MG63 (cell line): ENCODE measurements around the gene ISX. TPM values are rescaled to one million over a fixed set of nuclear protein-coding genes. Genes with fewer than 3 reads are reported as not detected.
A peak's percentile ranks its signal among the peaks of the same experiment; 100 is the strongest.
"Not testable (repeated sequence)": the region's sequence is repeated elsewhere in the genome, so short reads cannot be mapped to it uniquely, and the experiment has no call there.

Experiments used
- DNase-seq: peaks from one replicate; pipeline ENCODE4 v3.0.0-alpha.2; 2020
- H3K27me3 ChIP-seq: fragments of 250-450 bp; sonication (Bioruptor Pico); 2 replicates; pipeline ENCODE4 v1.5.1; 2020; ENCODE audit warnings: mild to moderate bottlenecking, moderate library complexity
- H3K36me3 ChIP-seq: fragments of 250-450 bp; sonication (Bioruptor Pico); 2 replicates; pipeline ENCODE4 v1.5.1; 2020; ENCODE audit warnings: mild to moderate bottlenecking, moderate library complexity
- H3K4me3 ChIP-seq: fragments of 250-450 bp; sonication (Bioruptor Pico); 2 replicates; pipeline ENCODE4 v1.5.1; 2020; ENCODE audit warnings: mild to moderate bottlenecking, moderate library complexity
- H3K9me3 ChIP-seq: fragments of 250-450 bp; sonication (Bioruptor Pico); 2 replicates; pipeline ENCODE4 v1.5.1; 2020; ENCODE audit warnings: mild to moderate bottlenecking, moderate library complexity
- total RNA-seq: library from RNA; depleted of rRNA; stranded (reverse); fragments of >200 nt; shearing (Covaris generic); gene quantifications from 2 replicates; pipeline ENCODE4 v1.2.3, GENCODE V29; 2014; ENCODE audit warnings: low replicate concordance; rRNA removed

Gene ISX
- total RNA-seq, result not detected in 2 replicates

DNA sequence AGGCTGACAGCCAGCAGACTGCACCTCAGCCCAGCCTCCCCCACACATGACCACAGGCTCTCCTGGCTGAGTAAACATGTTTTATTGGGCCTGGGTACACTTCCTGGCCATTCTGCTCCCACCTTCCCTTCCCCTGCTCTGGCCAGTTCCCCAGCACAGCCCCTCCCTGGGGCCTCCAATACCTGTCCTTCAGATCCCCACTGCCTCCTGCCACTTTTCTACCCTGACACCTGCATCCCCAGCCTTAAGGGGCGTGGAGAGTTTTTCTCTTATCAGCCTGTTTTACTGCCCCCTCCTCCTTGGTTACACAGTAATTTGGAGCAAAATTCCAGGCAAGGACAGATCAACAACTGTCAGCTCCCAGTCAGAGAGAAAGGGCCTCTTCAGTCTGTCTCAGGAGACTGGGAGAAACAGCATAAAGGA is at the start of gene ISX:
ISX (plus strand) TSS at position 363 of the 423 bp plus-strand sequence. CDS start 930 bp downstream, outside the sequence.
- H3K27me3 ChIP-seq, result no peaks in the 10 kb centered on the region
- no peaks in the 10 kb centered on the region for H3K9me3 ChIP-seq
- no peak for DNase-seq
- no peaks in the 10 kb centered on the region for H3K36me3 ChIP-seq
- H3K4me3 ChIP-seq, result no peak within 1 kb of the TSS

DNA sequence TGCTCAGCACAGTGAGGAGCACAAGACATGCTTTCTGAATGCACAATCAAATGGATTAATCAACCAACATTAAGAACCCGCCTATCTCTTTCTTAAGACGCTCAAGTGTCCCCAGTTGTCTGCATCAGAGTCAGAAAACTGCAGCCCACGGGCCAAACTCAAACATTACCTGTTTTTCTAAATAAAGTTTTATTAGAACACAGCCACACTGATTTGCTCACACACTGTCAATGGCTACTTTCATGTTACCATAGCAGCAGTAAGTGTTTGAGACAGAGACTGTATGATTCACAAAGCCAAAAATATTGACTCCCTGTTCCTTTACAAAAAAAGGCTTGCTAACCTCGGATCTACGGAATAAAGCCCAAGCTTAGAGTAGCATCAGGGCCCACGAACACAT is 49.0 kb upstream of the ISX start:
- DNase-seq, result no peak
- Histone ChIP-seq H3K27me3 (no peaks in the 10 kb centered on the region), H3K4me3 (no peak overlapping the region)

DNA sequence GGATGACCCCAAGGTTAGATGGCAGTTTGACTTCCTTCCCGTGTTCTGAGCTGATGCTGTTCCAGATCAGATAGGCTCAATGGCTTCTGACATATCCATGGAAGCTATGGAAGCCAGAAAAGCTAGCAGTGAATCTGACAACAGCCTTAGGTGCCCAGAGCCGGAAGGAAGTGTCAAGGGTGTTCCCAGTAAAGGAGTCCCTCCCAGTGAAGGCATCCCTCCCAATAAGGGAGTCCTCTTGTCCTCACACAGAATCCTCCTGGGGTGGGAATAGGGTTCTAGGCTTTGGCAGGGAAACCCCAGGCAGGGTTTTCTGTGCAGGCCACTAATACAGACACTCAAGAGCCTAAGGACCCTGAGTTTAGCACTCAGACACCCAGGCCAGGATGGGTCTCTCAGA is 47.0 kb upstream of the ISX start:
- Histone ChIP-seq H3K27me3 (no peaks in the 10 kb centered on the region), H3K9me3 (no peaks in the 10 kb centered on the region), H3K4me3 (no peak overlapping the region), H3K36me3 (no peaks in the 10 kb centered on the region)
- DNase-seq, result no peak

More for the DNA sequence above, 49.0 kb upstream of the ISX start:
- Histone ChIP-seq H3K9me3 (no peaks in the 10 kb centered on the region), H3K36me3 (no peaks in the 10 kb centered on the region)

DNA sequence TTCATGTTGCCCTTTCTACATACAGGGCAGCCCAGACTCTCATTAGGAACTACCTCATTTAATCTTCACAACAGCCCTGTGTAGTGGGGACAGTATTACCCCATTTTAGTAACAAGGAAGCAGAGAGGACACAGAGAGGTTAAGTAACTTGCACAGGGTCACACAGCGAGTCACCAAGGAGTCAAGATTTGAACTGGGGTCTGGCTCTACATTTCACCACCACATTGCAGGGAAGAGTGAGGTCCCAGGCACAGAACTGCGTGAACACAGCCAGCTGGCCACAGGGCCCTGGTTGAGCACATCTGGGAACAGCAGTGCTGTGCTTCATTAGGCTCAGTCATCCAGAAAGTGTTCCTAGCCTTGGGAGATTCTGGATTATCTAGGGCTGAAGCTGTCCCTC is 45.4 kb upstream of the ISX start:
- Histone ChIP-seq H3K36me3 (no peaks in the 10 kb centered on the region), H3K9me3 (no peaks in the 10 kb centered on the region), H3K4me3 (no peak overlapping the region), H3K27me3 (no peaks in the 10 kb centered on the region)
- no peak for DNase-seq

DNA sequence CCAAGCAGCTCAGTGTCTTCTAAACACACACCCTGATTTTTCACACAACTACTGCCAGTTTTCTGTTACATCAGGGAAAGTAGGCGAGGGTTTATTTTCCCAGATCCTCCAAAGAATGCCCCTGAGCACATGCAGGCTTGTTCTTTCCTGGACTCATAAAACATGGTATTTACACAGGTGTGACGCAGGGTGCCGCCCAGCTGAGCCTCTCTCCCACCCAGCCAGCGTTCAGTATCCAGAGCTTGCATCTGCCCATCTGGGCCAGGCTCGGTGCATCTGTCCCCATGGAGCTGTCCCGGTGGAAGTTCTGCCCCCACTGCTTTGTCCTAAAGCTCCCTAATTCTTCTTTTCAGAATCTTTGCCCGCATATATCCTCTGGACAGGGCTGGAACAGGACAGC is 44.8 kb upstream of the ISX start:
- Histone ChIP-seq H3K36me3 (no peaks in the 10 kb centered on the region), H3K4me3 (no peak overlapping the region), H3K27me3 (no peaks in the 10 kb centered on the region), H3K9me3 (no peaks in the 10 kb centered on the region)
- no peak for DNase-seq

DNA sequence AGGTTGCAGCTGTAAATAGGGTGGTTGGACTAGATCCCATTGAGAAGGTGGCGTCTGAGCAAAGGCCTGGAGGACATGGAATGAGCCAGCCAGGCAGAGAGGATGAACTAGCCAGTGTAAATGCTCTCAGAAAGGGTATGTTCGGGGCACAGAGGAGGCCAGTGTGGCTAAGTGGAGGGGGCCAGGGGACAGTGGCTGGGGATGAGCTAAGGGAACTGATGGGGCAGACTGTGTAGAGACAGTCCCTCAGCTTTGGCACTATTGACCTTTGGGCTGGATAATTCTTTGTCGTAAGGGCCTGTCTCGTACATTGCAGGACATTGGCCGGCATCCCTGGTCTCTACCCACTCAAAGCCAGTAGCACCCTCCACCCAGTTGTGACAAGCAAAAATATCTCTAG is 43.7 kb upstream of the ISX start:
- Histone ChIP-seq H3K27me3 (no peaks in the 10 kb centered on the region), H3K36me3 (no peaks in the 10 kb centered on the region), H3K4me3 (no peak overlapping the region), H3K9me3 (no peaks in the 10 kb centered on the region)
- DNase-seq, result no peak

DNA sequence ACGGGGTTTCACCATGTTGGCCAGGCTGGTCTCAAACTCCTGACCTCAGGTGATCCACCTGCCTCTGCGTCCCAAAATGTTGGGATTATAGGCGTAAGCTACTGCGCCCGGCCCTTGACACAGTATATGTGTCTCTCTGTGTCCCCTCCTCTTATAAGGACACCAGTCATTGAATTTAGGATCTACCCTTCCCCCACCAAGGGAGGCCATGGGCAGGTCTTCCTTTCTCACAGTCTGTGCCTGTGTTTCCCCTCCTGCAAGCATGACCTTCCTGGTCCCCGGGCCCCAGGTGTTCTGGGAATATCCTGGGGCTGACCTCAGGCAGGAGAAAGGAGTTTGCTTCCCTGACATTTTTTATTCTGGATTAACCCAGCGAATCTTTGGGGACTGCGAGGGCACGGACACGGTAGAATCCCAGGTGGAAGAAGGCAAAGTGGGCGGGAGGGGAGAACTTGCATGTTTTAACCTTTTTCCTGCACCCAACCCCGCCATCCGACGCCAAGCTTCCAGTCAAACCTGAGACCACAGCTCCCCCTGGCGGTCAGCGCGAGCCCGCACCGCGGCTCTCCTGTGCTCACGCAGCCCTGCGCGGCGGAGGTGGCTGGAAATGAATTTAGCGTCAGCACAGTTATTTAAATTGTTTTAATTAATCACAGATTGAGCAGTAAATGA is 42.1 kb upstream of the ISX start:
- H3K27me3 ChIP-seq, result no peaks in the 10 kb centered on the region
- peak; percentile 52 for DNase-seq
- no peaks in the 10 kb centered on the region for H3K36me3 ChIP-seq
- H3K9me3 ChIP-seq, result no peaks in the 10 kb centered on the region
- H3K4me3 ChIP-seq, result no peak overlapping the region

DNA sequence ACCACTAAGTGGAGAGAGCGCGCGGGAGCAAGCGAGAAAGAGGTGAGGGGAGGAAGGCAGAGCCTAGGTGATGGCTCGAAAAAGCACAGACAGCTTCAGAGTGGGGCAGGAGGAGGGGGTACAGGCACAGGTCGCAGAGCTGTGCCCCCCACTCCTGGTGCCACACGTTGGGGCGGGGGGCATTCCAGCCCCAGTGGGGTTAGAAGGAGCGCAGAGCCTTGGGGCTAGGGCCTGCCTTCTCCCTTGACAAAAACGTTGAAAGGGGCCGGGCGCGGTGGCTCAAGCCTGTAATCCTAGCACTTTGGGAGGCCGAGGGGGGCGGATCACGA is 41.6 kb upstream of the ISX start:
- Histone ChIP-seq H3K9me3 (no peaks in the 10 kb centered on the region), H3K36me3 (no peaks in the 10 kb centered on the region), H3K4me3 (no peak overlapping the region), H3K27me3 (no peaks in the 10 kb centered on the region)
- DNase-seq, result no peak

DNA sequence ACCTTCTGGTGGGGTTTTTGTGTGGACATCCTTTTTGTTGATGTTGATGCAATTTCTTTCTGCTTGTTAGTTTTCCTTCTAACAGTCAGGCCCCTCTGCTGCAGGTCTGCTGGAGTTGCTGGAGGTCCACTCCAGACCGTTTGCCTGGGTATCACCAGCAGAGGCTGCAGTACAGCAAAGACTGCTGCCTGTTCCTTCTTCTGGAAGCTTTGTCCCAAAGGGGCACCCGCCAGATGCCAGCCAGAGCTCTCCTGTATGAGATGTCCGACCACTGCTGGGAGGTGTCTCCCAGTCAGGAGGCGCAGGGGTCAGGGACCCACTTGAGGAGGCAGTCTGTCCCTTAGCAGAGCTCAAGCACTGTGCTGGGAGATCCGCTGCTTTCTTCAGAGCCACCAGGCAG is 35.8 kb upstream of the ISX start:
- H3K9me3 ChIP-seq, H3K27me3 ChIP-seq, H3K36me3 ChIP-seq, H3K4me3 ChIP-seq, DNase-seq: not testable (repeated sequence)

DNA sequence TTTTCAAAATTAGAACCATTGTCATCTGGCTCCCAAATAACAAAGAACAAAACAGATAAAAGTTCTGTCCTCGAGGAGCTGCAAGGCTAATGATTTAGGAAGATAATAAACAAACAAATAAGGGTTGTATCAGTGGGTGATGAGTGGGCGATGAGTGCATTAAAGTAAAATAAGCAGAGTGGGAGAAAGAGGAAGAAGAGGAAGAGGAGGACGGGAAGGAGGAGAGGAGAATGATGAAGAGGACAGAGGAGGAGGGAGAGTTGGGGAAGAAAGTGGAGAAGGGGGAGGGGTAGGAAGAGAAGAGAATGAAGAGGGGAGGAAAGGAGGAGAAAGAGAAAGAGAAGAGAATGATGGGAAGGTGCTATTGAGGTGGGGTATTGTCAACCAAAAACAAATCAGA is 33.4 kb upstream of the ISX start:
- Histone ChIP-seq H3K36me3 (no peaks in the 10 kb centered on the region), H3K9me3 (no peaks in the 10 kb centered on the region; the same call in 1 of the 2 replicates), H3K27me3 (no peaks in the 10 kb centered on the region), H3K4me3 (no peak overlapping the region)
- no peak for DNase-seq

DNA sequence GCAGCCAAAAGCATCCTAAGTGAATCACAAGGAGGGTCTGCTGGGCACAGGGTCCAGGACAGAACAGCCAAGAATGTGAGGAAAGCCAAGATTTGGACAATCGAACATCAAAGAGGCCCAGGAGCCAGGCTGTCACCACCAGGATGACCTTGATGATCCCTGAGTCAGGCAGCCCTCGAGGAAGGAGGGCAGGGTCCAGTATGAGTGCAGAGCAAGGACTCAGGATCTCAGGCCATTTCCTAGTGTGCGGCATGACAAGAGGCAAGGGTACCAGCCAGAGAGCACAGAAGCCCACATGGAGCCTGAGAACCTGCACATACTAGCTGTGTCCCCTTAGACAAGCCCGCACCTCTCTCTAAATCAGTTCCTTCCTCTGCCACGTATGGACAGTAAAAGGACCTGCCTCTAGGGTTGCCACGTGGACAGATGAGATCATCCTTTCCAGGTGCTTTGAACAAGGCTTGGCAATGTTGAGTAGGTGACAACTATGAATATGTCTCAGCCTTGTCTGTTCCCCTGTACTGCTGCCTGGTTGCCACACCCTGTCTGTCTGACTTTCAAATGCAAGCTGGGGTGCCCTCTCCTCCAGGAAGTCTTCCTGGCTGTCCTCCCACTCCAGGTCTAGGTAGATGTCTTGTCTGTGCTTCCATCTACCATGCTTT is 32.2 kb upstream of the ISX start:
- DNase-seq, result no peak
- Histone ChIP-seq H3K27me3 (no peaks in the 10 kb centered on the region), H3K36me3 (no peaks in the 10 kb centered on the region), H3K9me3 (no peaks in the 10 kb centered on the region; the same call in 1 of the 2 replicates), H3K4me3 (no peak overlapping the region)

DNA sequence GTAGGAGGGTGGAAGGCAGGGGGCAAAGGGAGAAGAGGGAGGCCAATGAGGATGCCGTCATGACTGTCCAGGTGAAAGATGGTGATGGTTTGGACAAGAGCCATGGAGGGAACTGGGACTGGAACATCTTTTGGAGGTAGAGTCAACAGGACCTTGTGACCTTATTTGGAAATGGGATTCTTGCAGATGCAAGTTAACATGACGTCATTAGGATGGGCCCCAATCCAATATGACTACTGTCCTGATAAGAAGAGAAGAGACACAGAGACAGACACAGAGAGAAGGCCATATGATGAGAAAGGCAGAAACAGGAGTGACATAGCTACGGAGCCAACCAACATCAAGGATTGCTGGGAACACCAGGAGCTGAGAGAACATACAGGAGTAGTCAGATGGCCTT is 31.0 kb upstream of the ISX start:
- H3K4me3 ChIP-seq, result no peak overlapping the region
- no peaks in the 10 kb centered on the region for H3K27me3 ChIP-seq
- DNase-seq, result no peak
- no peaks in the 10 kb centered on the region; the same call in 1 of the 2 replicates for H3K9me3 ChIP-seq
- no peaks in the 10 kb centered on the region for H3K36me3 ChIP-seq

DNA sequence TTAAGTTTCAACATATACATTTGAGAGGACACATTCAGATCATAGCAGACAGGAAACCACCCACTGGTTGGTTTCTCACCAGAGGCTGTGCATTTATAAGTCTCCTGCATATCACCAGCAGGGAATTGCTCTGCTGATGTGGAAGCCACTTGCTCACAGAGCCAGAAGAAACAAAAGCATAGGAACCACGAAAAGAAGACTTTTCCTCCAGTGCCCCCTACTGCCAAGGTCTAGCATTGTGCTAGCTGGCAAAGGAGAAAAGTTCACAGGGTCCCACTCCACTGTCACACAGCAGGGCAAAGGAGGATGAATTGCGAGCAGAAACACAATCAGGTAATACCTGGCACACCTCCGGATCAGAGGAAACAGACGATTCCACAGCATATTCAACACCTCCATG is 28.9 kb upstream of the ISX start:
- Histone ChIP-seq H3K9me3 (no peaks in the 10 kb centered on the region; the same call in 1 of the 2 replicates), H3K36me3 (no peaks in the 10 kb centered on the region), H3K4me3 (no peak overlapping the region), H3K27me3 (no peaks in the 10 kb centered on the region)
- DNase-seq, result no peak

DNA sequence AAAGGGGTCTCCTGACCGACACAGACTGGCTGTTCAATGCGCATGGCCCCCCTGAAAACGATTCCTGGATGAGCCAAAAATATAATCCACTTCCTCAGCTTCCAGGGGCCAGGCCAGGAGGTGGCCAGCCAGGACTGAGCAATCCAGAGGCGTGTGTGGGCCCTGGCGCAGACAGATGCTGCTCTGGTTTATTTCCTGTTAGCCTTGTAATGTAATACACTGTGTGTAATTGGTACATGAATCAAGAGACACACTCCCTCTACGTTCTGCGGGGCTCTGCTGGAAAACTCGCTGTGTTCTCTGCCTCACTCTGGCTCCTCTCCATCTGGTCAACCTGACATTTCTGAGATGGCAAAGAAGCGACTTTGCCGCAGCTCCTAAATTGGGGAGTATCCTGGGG is 26.3 kb upstream of the ISX start:
- peak; percentile 57 for DNase-seq
- Histone ChIP-seq H3K27me3 (no peaks in the 10 kb centered on the region), H3K4me3 (no peak overlapping the region), H3K9me3 (no peaks in the 10 kb centered on the region; the same call in 1 of the 2 replicates), H3K36me3 (no peaks in the 10 kb centered on the region)

DNA sequence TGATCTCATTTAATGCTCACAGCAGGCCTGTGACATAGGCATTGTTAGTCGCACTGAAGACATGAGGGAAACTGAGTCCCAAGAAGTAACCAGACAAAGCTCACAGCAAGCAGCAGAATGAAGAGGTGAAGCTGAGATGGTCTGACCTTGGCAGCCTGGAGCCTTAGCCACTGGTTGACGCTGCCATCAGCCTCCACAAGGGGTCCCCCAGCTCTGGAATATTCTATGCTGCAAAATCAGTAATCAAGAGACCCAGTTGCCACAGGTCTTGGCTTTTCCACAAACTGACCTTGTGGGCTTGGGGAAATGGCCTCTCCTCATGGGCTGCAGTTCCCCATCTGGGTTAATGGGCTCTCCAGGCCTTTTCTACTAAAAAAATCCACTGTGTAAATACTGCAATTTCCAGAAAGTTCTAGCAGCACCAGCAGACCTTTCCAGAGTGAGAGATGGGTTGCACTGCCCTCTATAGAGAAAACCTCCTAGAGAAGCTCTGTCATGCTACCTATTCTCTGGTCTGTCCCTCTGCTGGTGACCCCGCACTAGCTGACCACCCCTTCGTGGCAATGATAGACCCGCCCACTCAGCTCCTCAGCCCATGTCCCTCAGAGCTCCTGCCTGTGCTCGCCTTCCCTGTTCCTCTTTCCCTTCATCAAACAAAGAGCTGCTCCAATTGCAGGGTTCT is 22.6 kb upstream of the ISX start:
- Histone ChIP-seq H3K9me3 (no peaks in the 10 kb centered on the region), H3K27me3 (no peaks in the 10 kb centered on the region), H3K4me3 (no peak overlapping the region), H3K36me3 (no peaks in the 10 kb centered on the region)
- DNase-seq, result no peak

DNA sequence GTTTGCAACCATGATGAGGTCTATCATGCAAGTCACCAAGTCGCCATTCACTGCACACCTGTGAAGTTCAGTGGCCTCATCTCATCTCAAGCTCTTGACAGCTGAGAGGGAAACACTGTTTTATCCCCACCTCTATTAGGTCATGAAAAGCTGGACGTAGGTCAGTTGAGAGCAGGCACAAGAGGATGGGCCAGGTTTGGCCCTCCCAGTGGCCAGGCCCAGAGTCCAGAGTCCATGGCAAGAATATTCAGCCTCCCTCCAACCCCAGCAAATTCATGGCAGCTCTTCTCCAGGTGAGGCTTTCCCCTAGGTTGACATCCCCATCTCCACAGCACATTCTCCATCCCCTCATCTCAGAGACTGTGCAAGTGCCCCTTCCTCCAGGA is 22.0 kb upstream of the ISX start:
- H3K27me3 ChIP-seq, result no peaks in the 10 kb centered on the region
- H3K36me3 ChIP-seq, result no peaks in the 10 kb centered on the region
- H3K4me3 ChIP-seq, result no peak overlapping the region
- no peaks in the 10 kb centered on the region for H3K9me3 ChIP-seq
- no peak for DNase-seq

DNA sequence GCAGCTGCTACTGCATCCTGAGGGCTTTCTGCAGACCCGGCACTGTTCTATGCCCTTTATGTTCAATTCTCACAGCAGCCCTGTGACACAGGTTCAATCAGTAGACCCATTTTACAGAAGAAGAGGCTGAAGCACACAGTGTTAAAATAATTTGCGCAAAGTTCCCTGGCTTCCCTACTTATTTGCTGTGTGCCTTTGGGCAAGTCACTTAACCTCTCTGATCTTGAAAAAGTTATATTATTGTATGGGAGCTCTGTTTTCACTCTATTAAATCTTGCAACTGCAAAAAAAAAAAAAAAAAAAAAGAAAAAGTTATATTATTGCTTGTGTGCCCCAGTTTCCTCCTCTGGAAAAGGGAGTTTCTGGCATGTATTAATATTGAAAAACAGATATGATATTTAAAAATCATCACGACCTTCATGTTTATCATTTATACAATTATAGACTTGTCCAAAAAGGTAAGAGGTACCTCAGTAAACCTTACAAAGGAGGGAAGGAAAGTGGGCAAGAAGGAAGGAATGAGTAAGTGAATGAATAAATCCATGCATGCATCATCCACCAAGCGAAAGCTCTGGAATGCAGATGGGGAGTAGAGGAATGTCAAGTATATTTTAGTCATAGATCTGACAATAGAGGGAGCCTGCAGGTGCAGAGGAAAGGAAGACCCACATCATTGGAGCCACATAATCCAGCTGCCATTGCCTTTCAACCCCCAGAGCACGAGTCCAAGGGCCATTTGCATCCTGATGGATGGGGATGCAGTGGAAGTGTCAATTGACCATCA is 21.2 kb upstream of the ISX start:
- no peaks in the 10 kb centered on the region for H3K27me3 ChIP-seq
- H3K9me3 ChIP-seq, result no peaks in the 10 kb centered on the region
- no peak overlapping the region for H3K4me3 ChIP-seq
- no peaks in the 10 kb centered on the region for H3K36me3 ChIP-seq
- no peak for DNase-seq
